ENCODE results near the gene CBX8. TPM values are rescaled to one million over a fixed set of nuclear protein-coding genes. Genes with fewer than 3 reads are reported as not detected.

Gene CBX8
- total and polyA plus RNA-seq, 2 of the 13 experiments (the other 11 are each of a cell fraction or from before 2014, with no cell fraction given), result 0.34 to 12.6 TPM

DNA sequence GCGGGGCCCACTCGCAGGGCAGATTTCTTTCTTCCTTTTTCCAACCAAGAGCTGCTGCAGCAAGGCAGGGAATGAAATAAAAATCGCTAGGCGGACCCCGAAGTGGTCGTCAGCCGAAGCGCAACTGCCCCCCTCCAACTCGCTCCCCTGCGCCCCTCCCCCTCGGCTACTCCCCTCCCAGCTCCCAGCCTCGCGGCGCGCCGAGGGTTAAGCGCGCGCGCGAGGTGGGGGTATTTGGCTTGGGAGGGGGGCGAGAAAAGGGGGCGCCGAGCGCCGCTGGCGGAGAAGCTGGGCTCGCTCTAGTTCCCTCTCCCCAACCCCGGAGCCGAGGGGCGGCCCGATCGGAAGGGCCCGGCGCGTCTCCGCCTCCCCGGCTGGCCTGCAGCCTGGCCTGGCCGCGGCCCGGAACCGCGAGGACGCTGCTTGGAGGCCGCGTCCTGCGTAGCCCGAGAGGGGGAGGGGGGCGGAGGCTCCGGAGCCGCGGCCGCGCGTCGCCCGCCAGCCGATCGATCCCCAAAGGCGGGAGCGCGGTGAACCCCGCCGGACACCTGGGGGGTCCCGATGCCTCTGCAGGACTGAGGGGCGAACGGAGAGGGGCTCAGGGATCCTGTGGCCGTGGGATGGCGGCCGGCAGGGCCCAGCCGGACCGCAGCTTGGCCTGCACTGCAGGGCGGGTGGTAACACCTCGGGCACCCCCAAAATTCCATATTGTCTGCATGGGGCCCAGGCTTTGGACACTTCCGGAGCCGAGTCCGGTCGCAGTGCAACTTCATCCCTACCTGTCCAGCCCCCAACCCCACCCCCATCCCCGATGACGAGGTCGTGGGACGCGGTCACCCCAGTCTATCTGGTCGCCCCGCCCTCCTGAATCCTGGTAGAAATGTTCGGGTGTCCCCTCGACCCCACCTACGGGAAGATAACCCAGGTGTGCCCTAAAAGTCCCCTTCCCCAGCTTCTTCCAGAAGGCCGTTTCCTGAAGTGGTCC is 47.2 kb upstream of the CBX8 start (continued):
- TF ChIP-seq ZNF800 (CRISPR knock-in tag; IDR thresholded peaks at IDR 0.05) (no peak), CC2D1A (CRISPR knock-in tag; IDR thresholded peaks at IDR 0.05) (no peak), ZNF232 (CRISPR knock-in tag; IDR thresholded peaks at IDR 0.05; ENCODE audit: borderline replicate concordance) (no peak; the same call in 1 of the 2 replicates), SMAD1 (CRISPR knock-in tag; IDR thresholded peaks at IDR 0.05; ENCODE audit: borderline replicate concordance, low read depth) (peak; percentile 49; the same call in 1 of the 2 replicates), ZNF432 (CRISPR knock-in tag; IDR thresholded peaks at IDR 0.05; ENCODE audit: borderline replicate concordance) (no peak), FOXA3 (CRISPR knock-in tag; IDR thresholded peaks at IDR 0.05) (peak; percentile 46; the same call in 1 of the 2 replicates), RXRA (CRISPR knock-in tag; IDR thresholded peaks at IDR 0.05) (peak; percentile 69), ZNF281 (CRISPR knock-in tag; IDR thresholded peaks at IDR 0.05; ENCODE audit: borderline replicate concordance) (peak; percentile 94), MLX (CRISPR knock-in tag; IDR thresholded peaks at IDR 0.05) (no peak), ZNF484 (CRISPR knock-in tag; IDR thresholded peaks at IDR 0.05; ENCODE audit: borderline replicate concordance, low read depth) (no peak; the same call in 1 of the 2 replicates), ZNF124 (CRISPR knock-in tag; IDR thresholded peaks at IDR 0.05) (no peak), ZNF816 (CRISPR knock-in tag; IDR thresholded peaks at IDR 0.05; ENCODE audit: borderline replicate concordance) (peak; percentile 3), JUNB (CRISPR knock-in tag; IDR thresholded peaks at IDR 0.05; ENCODE audit: borderline replicate concordance) (no peak), ZBTB8A (CRISPR knock-in tag; IDR thresholded peaks at IDR 0.05; ENCODE audit: borderline replicate concordance, low read depth) (0 out of 2 replicates have a peak, but pooled peaks have one; percentile 61), TERF1 (CRISPR knock-in tag; IDR thresholded peaks at IDR 0.05) (peak; percentile 96), ZBTB43 (CRISPR knock-in tag; conservative IDR thresholded peaks at IDR 0.05) (no peak), KMT2B (CRISPR knock-in tag; IDR thresholded peaks at IDR 0.05) (no peak; the same call in 1 of the 2 replicates)
- TF ChIP-seq, protein P1, sequence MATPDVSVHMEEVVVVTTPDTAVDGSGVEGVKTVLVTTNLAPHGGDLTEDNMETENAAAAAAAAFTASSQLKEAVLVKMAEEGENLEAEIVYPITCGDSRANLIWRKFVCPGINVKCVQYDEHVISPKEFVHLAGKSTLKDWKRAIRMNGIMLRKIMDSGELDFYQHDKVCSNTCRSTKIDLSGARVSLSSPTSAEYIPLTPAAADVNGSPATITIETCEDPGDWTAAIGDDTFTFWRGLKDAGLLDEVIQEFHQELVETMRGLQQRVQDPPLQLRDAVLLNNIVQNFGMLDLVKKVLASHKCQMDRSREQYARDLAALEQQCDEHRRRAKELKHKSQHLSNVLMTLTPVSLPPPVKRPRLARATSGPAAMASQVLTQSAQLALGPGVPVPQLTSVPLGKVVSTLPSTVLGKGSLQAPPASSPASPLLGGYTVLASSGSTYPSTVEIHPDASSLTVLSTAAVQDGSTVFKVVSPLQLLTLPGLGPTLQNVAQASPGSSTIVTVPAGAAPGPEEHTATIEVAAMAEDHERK (CRISPR knock-in tag; IDR thresholded peaks at IDR 0.05; ENCODE audit: low read depth), result 0 out of 2 replicates have a peak, but pooled peaks have one; percentile 29

Measured in HepG2 (cell line).